GM19043 (cell line): ENCODE results near the gene FERD3L.

Source experiments
- ATAC-seq: cut with Tn5 transposase; IDR thresholded peaks from one replicate; pipeline ENCODE4 v1.9.1; 2021; ENCODE audit warnings: low read depth; ENCODE audit not compliant: unreplicated experiment

FERD3L gene

DNA sequence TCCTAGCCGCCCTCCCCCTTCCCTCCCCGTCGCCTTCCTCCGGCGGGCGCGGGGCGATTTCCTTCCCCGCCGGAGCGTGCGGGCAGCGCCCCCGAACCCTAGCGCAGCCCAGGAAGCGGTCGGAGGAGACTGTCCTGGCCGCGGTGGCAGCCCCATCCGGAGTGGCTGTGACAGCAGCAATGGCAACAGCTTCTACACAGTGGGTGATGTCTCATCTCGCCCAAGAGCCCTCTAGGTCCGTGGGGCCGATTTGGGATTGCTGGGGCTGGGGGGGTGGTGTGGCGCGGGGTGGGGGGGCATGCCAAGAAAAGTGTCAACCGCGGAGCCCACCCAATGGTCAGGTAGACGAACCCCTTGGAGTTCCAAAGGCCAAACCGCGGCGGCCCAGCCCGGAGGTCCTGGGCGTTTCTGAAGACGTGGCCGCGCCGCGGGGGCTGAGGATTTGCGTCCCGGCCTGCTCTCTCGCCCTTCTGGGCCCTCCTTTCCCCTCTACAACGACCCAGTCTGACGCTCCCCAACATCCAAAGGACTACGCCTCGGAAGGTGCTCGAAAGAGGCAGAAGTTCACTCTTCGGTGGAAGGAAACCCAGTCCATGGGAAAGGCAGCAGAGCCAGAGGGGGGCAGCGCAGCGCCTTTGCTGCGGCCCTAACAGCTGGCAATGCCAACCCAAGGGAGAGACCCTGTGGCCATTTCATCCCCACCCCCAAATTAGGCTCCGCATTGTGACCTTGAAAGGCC lies 27.2 kb downstream of the FERD3L start:
- ATAC-seq, result no peak

DNA sequence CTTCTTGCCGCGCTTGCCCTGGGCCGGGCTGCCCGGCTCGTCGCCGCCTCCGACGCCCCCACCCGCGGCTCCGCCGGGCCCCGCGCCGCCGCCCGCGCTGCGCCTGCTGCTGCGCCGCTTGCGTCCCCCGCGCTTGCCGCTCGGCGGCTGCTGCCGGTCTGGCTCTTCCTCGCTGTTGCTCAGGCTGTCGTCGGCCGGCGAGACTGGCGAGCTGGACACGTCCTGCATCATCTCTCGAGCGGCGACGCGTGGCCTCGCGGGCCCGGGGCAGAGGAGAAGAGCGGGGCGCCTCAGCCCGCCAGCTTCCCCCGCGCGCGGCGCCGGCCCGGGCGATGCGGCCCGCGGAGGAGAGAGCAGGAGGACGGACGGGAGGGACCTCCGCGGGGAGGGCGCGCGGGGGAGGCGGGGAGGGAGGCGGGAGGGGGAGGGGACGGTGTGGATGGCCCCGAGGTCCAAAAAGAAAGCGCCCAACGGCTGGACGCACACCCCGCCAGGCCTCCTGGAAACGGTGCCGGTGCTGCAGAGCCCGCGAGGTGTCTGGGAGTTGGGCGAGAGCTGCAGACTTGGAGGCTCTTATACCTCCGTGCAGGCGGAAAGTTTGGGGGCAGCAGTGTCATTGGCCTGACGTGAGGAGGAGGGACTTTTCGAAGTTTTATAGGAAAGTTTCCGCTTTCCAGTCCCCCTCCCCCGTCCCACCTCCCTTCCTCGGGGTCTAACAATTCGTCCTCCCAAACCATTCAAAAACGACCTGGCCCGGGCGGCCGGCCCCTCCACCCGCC lies 27.9 kb downstream of the FERD3L start, which contains the start of gene TWIST1:
TWIST1 (minus strand) TSS at position 546 of the 779 bp plus-strand sequence; CDS start at position 231, 315 bp downstream.
- no peak for ATAC-seq

DNA sequence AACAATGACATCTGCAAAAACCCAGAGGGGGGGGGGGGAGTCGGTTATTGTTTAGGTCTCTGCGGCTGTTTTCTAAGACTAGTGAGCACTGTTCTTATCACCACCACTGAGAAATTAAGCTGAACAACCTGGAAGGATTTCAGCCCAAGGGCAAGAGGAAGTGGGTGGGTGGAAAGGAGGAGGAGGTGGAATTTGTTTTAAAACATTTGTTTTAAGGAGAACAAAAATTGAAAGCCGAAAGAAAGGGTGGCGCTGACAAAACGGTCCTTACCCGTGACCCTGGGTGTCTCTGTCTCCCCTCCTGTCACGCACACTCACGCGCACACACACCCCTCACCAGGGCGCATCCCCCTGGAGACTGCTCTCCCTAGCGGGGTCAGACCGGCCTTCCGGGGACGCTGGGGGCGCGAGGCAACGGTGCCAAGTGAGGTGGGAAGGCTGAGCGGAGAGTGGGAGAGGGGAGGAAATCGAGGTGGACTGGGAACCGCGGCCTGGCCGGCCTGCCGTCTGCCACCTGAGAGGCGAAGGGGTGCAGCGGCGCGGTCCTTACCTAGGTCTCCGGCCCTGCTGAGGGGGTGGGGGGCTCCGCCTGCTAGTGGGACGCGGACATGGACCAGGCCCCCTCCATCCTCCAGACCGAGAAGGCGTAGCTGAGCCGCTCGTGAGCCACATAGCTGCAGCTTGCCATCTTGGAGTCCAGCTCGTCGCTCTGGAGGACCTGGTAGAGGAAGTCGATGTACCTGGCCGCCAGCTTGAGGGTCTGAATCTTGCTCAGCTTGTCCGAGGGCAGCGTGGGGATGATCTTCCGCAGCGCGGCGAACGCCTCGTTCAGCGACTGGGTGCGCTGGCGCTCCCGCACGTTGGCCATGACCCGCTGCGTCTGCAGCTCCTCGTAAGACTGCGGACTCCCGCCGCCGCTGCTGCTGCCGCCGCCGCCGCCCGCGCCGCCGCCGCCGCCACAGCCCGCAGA lies 28.8 kb downstream of the FERD3L start:
- no peak for ATAC-seq

DNA sequence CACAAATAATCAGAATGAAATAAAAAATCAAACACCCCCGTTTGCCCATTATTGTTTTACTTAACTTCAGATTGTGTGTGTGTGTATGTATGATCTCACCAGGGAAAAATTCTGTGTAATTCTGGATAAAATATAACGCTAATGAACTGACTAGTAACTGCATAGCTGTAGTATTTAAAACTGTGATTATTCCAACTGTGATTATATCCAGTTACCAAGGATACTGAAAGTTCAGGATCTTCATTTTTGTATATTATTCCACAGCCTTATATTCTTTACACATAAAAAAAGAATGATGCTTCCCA lies 30.7 kb downstream of the FERD3L start:
- ATAC-seq, result no peak

DNA sequence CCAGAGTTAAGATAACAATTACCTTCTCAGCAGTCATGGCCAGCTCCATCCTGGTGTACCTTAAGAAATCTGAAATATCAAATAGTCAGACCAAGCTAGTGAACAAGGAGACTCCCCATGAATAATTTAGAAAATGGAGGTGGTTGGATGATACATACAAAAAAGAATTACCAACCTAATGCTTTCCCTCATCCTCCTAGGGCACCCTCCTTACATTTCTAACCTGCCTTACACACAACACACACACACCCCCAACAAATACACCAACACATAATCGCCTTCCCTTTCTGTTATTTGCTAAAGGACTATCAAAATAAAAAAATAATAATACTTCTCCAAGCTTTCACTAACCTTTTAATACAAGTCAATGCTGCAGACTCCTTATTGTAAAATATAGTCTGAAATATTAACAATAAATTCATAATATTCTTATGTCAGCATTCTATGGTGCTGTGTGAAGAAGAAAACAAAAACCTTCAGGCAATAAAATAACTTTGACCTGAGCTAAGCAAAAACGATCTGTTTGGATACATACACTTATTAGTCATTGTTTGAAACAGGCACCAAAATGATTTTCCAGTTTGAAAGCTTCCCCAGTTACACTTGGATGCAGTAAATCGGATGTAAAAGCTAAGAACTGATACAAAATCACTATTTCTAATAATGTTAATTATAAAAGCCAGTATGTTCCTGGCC lies 31.2 kb downstream of the FERD3L start:
- ATAC-seq, result no peak

DNA sequence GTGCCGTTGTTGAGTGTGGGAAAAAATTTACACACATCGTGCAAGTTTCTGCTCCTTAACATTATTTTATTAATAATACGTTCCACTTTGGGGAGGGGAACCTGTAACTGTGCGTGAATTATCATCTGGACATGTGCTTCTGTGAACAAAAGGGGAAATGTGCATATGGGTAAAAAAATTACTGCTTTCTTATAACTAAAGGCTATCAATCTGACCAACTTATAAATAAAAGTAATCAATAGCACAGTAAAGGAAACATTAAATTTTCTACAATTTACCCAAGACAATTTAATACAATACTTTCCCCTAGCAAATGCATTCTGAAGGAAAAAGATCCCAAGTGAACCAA lies 32.2 kb downstream of the FERD3L start:
- ATAC-seq, result no peak

DNA sequence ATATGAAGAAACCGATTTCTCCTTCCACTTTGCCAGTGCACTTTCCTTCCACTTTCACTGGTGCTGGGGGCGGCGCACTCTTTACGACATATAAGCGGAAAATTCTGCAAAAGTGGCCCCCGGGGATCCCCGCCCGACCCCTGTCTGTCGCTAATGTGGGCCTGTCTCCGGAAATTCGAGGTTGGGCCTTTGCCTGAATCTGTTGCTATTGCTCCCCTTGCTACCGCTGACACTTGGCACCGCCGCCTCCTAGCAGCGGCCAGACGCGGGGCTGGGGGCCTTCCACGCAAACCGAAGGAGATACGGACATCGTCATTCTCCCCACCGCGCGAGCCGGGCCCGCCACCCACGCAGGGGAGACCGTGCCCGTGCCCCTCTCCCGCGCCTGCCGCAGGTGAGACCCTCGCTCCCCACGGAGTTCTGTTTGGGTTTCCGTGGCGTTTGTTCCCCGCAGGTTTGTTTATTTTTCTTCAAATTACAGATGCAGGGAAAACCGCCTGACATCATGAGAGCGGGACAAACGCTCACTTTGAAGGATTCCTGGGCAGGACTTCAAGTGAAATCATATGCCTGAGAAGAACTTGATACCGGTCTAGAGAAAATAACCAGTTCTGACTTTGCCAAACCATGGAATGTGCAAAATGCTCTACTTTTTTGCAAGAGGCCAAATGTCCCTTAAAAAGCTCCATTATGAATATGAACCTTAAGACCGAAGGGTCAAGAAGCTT lies 32.8 kb downstream of the FERD3L start:
- no peak for ATAC-seq

DNA sequence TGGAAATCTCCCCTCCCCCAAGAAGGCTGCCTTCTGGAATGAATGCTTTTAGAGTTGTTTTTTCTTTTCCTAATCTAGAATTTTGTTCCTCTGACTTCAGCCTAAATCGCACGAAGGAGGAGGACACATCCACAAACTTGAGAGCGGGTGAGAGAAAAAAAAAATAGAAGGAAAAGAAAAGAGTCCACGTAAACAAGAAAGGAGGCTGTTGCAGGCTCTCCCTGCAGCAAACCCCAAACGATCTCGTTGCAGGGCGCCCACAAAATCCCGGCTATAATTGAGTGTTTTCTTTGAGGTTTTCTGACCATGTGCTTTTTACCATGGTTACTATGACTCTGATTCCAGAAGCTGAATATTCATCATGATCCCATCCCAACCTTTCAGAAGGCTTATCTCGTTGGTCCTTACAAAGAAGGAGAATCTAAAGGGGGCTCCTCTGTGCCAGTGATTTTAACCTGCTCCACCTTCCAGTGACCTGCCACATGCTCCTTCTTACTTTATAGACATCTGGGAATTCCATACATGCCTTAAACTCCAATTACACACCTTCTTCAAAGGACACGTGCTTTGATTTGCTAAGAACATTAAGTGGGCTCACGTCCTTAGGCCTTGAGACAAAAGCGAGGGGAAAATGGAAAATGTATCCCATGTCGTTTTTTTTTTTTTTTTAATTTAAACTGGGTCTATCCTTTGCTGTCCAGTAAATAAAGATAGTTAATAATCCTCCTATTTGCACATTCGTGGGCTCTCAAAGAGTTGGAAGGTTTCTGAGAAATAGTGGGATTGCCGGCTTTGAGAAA lies 33.5 kb downstream of the FERD3L start:
- no peak for ATAC-seq

DNA sequence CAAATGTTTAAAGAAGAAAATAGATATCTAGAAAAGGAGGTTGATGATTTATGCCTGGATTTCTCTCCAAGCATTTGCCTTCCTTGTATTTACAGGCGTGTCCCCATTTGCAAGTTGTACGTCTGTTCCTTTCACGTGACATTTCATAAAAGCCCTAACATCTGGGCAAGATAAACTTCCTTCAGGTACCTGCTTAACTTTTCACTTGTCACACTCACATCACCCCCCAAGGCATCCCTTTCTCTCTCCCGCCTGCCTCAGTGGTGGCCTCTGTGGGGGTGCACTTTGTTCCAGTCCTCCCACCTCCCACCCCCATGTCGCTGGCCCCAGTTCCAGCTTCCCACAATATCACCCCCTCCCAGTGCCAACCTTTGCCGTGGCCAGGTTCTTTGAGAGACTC lies 34.4 kb downstream of the FERD3L start:
- ATAC-seq, result no peak

DNA sequence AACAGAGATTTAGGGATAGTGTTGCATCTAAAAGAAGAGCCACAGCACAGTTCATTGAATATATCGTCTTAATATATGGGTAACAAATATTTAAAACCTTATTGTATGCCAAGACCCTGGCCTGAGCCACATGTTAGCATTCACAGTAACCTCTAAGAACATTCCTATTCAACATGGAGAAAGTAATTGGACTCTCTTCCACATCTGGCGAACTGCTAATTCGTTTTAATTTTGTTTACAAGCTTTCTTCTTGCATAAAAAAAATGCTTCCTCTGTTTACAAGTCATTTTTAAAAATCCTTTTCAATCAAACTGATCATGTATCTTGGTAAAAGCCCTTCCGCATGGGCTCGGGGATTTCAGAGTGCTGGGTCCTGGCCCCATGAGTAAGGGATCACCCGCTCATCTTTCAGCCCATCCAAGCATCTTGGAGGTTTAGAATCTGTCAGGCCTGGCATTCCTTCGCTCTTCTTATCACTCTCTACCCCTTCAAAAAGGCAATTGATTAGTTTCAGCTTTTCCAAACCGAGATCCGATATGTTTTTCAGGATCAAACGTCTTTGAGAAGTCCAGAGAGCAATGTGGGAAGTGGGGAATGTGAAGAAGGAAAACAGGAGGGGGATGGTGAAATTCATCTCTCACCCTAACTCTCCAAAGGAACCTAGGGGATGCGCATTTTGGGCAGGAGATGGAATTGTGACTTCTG lies 35.0 kb downstream of the FERD3L start:
- ATAC-seq, result no peak

DNA sequence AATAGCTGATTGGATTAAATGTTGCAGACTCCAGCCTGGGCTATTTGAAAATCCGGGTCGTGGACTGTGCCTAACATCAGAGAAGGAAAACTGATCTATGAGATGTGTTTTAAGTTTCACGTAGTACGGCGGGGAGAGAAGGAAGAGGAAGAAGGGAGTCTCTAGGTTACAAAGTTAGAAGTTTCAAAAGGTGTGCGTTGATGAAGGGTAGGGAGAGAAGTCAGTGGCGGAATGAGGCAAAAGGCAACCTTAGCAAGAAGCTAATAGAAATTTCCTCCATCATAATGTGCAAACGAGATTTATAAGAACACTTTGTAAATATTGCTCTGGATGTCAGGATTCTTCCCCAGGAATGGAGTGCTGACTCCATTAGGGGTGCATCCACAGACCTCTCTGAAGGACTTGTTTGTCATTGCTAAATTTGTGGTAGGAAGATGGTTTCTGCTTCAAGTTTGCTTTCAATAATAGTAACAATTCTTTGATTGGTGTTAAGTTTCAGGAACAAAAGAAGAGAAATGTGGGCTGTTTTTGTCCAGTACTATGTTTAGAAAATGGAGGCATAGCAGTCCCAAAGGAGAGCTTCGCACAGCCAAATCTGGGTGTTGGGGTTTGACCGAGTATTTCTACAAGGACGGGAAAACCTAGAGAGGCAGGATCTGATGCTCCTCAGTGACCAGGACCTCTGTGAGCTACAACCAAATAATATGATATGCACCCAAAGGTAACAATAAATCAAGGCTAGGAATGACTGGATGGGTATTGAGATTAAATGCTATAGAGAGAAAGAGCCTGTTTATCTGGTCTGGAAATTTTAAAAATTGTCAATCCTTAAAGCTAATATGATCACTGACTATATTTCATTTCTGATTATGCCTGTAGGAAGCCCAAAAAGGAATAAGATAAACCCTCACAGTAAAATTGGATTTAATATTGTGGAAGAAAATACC lies 35.9 kb downstream of the FERD3L start:
- no peak for ATAC-seq

DNA sequence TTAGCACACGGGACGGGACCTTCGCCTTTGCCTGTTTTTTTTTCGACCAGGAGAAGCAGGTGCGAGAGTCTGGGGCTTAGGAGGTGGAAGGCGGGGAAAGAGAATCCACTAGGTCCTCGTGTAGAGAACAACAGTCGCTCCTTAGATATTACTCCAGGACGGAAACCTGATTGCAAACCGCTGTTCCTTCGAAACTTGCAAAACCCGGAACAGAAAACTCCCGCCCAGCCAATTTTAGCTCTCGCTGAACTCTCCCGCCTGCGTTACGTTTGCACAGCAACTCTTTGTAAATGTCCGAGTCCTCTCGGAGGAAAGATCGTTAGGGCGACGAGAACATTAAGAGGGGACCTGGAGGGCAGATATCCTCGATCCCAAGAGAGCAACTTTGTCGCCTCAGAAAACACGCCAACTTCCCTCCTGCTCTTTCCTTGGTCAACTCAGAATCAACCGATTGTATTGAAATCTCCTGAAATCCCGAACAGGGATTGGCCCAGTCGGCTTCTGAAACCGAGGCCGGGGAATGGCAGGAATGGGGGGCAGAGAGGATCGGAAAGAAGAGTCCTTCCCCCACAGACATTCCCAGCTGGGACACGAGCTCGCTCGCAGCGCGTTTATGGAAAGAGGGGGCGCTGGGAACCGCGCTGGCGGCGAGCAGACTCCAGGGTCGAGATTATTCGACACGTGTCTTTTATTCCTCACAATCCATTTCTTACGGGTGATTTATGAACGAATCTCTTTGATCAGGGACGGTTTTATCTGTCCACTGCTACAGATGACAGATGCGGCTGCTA lies 37.7 kb downstream of the FERD3L start:
- ATAC-seq, result no peak

DNA sequence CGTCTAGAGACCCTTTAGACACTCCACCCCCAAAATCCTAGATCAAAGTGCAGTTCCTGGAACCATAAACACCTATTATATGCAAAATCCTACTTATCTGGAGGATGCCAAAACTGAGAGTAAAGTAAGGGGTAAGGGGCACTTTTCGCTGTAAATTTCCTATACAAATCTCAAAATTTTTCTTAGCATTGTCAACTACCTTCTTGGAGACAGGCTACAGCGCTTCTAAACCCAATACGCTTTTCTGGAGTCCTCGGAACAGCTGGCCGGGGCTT lies 38.2 kb downstream of the FERD3L start:
- no peak for ATAC-seq

DNA sequence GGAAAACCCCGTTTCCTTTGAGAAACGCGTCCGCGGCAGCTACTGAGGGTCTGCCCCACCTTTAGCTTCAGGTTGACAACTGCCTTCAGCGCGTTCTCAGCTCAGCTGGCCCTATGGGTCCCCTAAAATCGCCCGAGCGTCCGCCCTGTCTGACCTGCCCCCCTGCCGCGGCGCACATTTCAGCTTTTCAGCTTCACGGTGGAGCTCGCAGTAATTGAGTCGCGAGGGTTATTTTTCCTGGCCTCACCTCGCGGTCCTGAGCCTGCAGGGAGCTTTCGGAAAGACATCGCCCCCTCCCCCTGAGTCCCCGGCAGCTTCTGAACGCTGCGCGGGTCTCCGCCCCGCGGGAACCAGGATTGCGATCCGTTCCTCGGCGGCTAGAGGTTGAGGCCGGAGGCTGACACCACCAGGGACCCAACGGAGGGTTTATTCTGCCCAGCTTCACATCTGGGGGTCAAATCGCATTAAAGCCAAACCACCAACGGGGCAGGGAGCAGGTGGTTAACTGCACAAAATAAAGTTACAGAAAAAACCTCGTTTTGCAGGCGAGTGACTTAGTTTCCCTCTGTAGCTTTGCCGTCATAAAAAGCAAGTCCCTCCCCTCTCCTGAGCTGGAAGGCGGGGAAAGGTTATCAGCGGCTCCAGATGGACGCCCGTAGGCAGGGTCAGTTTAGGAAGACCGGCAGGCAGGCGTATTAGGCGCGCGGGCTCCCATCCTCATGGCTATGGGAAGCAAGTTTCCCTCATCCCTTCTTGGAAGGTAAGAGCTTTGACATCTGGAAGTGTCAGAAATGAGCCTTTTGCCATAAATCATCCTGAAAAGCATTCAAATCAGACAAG lies 38.8 kb downstream of the FERD3L start:
- ATAC-seq, result no peak

DNA sequence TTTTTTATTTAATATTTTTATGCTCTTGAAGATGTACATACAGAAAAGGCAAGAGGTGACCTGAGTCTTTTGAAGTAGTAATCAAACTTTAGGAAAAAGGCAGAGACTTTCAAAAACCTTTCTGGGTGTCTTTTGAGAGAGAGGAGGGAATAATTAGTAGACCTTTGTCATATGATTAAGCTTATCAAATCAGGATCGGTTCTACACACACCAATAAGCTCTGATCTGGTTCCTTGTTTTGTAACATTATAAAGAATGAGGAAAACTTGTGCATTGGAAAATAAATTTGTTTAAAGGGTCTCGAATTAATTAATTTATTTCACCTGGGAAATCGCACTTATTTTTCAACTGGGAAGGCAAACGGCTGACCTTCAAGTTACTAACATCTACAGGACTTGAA lies 39.7 kb downstream of the FERD3L start:
- no peak for ATAC-seq

DNA sequence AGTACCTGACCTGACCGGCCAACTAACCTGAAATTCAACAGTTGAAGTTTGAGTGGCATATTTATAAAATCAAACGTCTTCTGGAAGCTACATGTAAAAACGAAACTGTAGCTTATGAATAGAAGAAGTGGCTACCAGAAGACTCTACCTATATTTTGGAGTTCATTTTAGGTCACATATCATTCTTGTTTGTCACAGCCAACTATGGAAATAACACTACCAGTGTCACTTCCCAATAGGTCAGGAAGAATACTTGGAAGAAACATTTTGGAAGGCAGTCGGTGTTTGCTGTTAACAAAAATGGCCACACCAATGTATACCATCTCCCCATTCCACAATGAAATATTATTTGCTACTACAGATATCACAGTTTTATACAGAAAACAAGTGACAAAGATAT lies 40.4 kb downstream of the FERD3L start:
- no peak for ATAC-seq
